Head of caudate nucleus (tissue), 42 donors: ENCODE measurements around the gene SLC8A1.

Experiments used
- DNase-seq, 42 donors: peaks; one replicate each; pipeline versions ENCODE4 v3.0.0 to v3.0.0-alpha.2; 2020 to 2021; ENCODE audit warnings: mixed read lengths in 7 of 42
- intact Hi-C: fragments of 100-400 bp; cut with DNase I; formaldehyde crosslinking; loops from one replicate; pipeline ENCODE4 v1.15.0; 2022

The SLC8A1 gene

GRCh38 chr2:40115894-40116293 is 336.0 kb downstream of the SLC8A1 start:
- DNase-seq, result no peak
- intact Hi-C loops, result no loop called here

- intact Hi-C loops, result no loop called here
- no peak for DNase-seq
Measured at GRCh38 chr2:40115348-40115747, 336.5 kb downstream of the SLC8A1 start.

- DNase-seq, result no peak
- intact Hi-C loops, result no loop called here
Measured at GRCh38 chr2:40113997-40114396, 337.9 kb downstream of the SLC8A1 start.

- no peak for DNase-seq
Measured at GRCh38 chr2:40113272-40113968, 338.5 kb downstream of the SLC8A1 start.

GRCh38 chr2:40109381-40109780 is 342.5 kb downstream of the SLC8A1 start:
- intact Hi-C loops, result no loop called here

More at GRCh38 chr2:40113272-40113968, 338.5 kb downstream of the SLC8A1 start:
- intact Hi-C loops, result no loop called here

GRCh38 chr2:40108851-40109250 is 343.0 kb downstream of the SLC8A1 start:
- intact Hi-C loops, result no loop called here
- DNase-seq, result no peak

More at GRCh38 chr2:40109381-40109780, 342.5 kb downstream of the SLC8A1 start:
- DNase-seq, result no peak

GRCh38 chr2:40106061-40106460 is 345.8 kb downstream of the SLC8A1 start:
- DNase-seq, result no peak
- intact Hi-C loops, result no loop called here

- intact Hi-C loops, result no loop called here
- DNase-seq, result no peak
Measured at GRCh38 chr2:40105593-40105992, 346.3 kb downstream of the SLC8A1 start.

GRCh38 chr2:40103590-40103989 is 348.3 kb downstream of the SLC8A1 start:
- DNase-seq, result no peak
- intact Hi-C loops, result no loop called here

- intact Hi-C loops, result no loop called here
- DNase-seq, result no peak
Measured at GRCh38 chr2:40103163-40103562, 348.7 kb downstream of the SLC8A1 start.

- peak in 1 of 42 donors; percentile 7 for DNase-seq
- intact Hi-C loops, result no loop called here
Measured at GRCh38 chr2:40102447-40102846, 349.4 kb downstream of the SLC8A1 start.

- intact Hi-C loops, result no loop called here
- no peak for DNase-seq
Measured at GRCh38 chr2:40101131-40101575, 350.7 kb downstream of the SLC8A1 start.

- intact Hi-C loops, result no loop called here
Measured at GRCh38 chr2:40100676-40101075, 351.2 kb downstream of the SLC8A1 start.

GRCh38 chr2:40098786-40099470 is 353.0 kb downstream of the SLC8A1 start:
- DNase-seq, result no peak
- intact Hi-C loops, result no loop called here

More at GRCh38 chr2:40100676-40101075, 351.2 kb downstream of the SLC8A1 start:
- no peak for DNase-seq

- no peak for DNase-seq
Measured at GRCh38 chr2:40097691-40098385, 354.1 kb downstream of the SLC8A1 start.

GRCh38 chr2:40096360-40096759 is 355.5 kb downstream of the SLC8A1 start:
- no peak for DNase-seq
- intact Hi-C loops, result no loop called here

More at GRCh38 chr2:40097691-40098385, 354.1 kb downstream of the SLC8A1 start:
- intact Hi-C loops, result no loop called here

GRCh38 chr2:40095000-40095399 is 356.9 kb downstream of the SLC8A1 start:
- intact Hi-C loops, result no loop called here
- DNase-seq, result no peak

GRCh38 chr2:40094451-40094850 is 357.4 kb downstream of the SLC8A1 start:
- DNase-seq, result no peak
- intact Hi-C loops, result no loop called here

GRCh38 chr2:40093021-40093675 is 358.7 kb downstream of the SLC8A1 start:
- DNase-seq, result no peak

GRCh38 chr2:40090044-40090443 is 361.8 kb downstream of the SLC8A1 start:
- intact Hi-C loops, result no loop called here
- no peak for DNase-seq

More at GRCh38 chr2:40093021-40093675, 358.7 kb downstream of the SLC8A1 start:
- intact Hi-C loops, result no loop called here
